ENCODE data around the gene CACNA1C. TPM values are rescaled to one million over a fixed set of nuclear protein-coding genes. Genes with fewer than 3 reads are reported as not detected.

CACNA1C gene
- total RNA-seq, 1 donor from 2014 or later = 0.02 TPM

DNA sequence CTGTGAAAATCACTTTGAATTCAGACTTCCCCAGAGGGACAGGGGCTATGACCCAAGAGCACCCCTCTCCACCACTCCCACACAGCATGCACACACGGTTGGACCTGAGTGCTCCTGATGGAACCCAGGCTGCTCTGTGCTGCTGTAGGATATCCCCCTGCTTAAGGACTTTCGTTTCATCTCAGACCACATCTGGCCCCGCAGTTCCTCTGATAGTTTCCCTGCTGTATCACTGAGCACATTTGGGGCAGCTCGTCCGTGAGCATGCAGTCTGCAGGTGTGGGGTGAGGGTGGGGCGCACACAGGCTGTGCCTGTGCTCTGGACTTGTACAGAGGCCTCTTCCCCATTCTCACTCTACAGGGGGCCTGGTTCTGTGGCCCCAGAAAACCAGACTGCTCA, 396.8 kb downstream of the CACNA1C start:
- TF ChIP-seq CTCF (IDR thresholded peaks at IDR 0.05) = no peak
- intact Hi-C loops (cut with micrococcal nuclease) = no loop called here
- peaks cover 4% of the 10 kb centered on the region for H3K27me3 Mint-ChIP-seq
- no peaks in the 10 kb centered on the region for H3K9me3 Mint-ChIP-seq
- CTCF ChIA-PET = no interaction called here
- no peak overlapping the region for H3K4me3 Mint-ChIP-seq
- POLR2A ChIA-PET = no interaction called here
- H3K4me1 Mint-ChIP-seq = no peaks in the 10 kb centered on the region
- no peak for DNase-seq
- H3K27ac Mint-ChIP-seq = no peak overlapping the region
- H3K36me3 Mint-ChIP-seq (ENCODE audit: low read depth) = no peaks in the 10 kb centered on the region
- ATAC-seq (ENCODE audit: low read depth) = no peak

GRCh38 chr12:2450553-2450952, 397.8 kb downstream of the CACNA1C start:
- ATAC-seq (ENCODE audit: low read depth) = no peak
- intact Hi-C loops (cut with micrococcal nuclease) = no loop called here
- CTCF ChIA-PET = no interaction called here

DNA sequence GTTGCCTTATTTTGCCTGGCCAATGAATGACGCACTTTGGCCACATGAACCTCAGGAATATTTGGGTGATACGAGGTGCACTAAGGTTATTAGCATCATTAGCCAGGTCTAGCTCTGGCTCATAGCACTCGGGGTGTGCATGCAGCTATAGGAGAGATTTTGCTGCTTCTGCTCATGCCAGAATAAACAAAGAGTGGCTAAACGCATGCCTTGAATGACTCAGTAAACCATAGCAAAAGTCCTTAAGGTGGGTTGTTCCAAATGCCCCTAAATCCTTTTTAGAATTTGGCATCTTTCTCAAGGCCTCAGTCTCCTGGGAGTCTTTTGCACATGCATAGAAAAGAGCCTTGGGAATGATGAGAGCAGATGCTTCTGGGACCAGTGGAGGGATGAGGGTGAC, 398.2 kb downstream of the CACNA1C start:
- Mint-ChIP-seq H3K27me3 (no peaks in the 10 kb centered on the region), H3K4me1 (no peaks in the 10 kb centered on the region), H3K4me3 (no peak overlapping the region), H3K27ac (no peak overlapping the region), H3K36me3 (ENCODE audit: low read depth) (no peaks in the 10 kb centered on the region), H3K9me3 (no peaks in the 10 kb centered on the region)
- CTCF ChIA-PET = no interaction called here
- intact Hi-C loops (cut with micrococcal nuclease) = no loop called here
- TF ChIP-seq CTCF (IDR thresholded peaks at IDR 0.05) = no peak
- no peak for DNase-seq
- no peak for ATAC-seq (ENCODE audit: low read depth)
- POLR2A ChIA-PET = no interaction called here

More at GRCh38 chr12:2450553-2450952, 397.8 kb downstream of the CACNA1C start:
- H3K4me1 Mint-ChIP-seq = no peaks in the 10 kb centered on the region
- H3K4me3 Mint-ChIP-seq = no peak overlapping the region
- POLR2A ChIA-PET = no interaction called here
- TF ChIP-seq CTCF (IDR thresholded peaks at IDR 0.05) = no peak
- H3K9me3 Mint-ChIP-seq = no peaks in the 10 kb centered on the region
- DNase-seq = no peak
- no peaks in the 10 kb centered on the region for H3K36me3 Mint-ChIP-seq (ENCODE audit: low read depth)
- H3K27ac Mint-ChIP-seq = no peak overlapping the region
- H3K27me3 Mint-ChIP-seq = no peaks in the 10 kb centered on the region

GRCh38 chr12:2451497-2451896, 398.7 kb downstream of the CACNA1C start:
- DNase-seq (no peak), ATAC-seq (ENCODE audit: low read depth) (no peak)
- Mint-ChIP-seq H3K36me3 (ENCODE audit: low read depth) (no peaks in the 10 kb centered on the region), H3K27me3 (no peaks in the 10 kb centered on the region), H3K4me1 (no peaks in the 10 kb centered on the region), H3K4me3 (no peak overlapping the region), H3K27ac (no peak overlapping the region), H3K9me3 (no peaks in the 10 kb centered on the region)
- ChIA-PET CTCF (no interaction called here), POLR2A (no interaction called here)
- intact Hi-C loops (cut with micrococcal nuclease) = no loop called here
- TF ChIP-seq CTCF (IDR thresholded peaks at IDR 0.05) = no peak

- no peaks in the 10 kb centered on the region for H3K36me3 Mint-ChIP-seq (ENCODE audit: low read depth)
- no peak for TF ChIP-seq CTCF (IDR thresholded peaks at IDR 0.05)
- DNase-seq (no peak), ATAC-seq (ENCODE audit: low read depth) (no peak)
- no peaks in the 10 kb centered on the region for H3K9me3 Mint-ChIP-seq
- CTCF ChIA-PET = no interaction called here
- no peak overlapping the region for H3K27ac Mint-ChIP-seq
- H3K27me3 Mint-ChIP-seq = no peaks in the 10 kb centered on the region
- intact Hi-C loops (cut with micrococcal nuclease) = no loop called here
- no peaks in the 10 kb centered on the region for H3K4me1 Mint-ChIP-seq
- POLR2A ChIA-PET = no interaction called here
- H3K4me3 Mint-ChIP-seq = no peak overlapping the region
These were observed 400.4 kb downstream of the CACNA1C start for GRCh38 chr12:2453076-2453760.

Data from activated B cell treated with CpG ODN at 0.5 μM for 24 hours (primary cell).